ENCODE measurements around the gene DBH.

DNA sequence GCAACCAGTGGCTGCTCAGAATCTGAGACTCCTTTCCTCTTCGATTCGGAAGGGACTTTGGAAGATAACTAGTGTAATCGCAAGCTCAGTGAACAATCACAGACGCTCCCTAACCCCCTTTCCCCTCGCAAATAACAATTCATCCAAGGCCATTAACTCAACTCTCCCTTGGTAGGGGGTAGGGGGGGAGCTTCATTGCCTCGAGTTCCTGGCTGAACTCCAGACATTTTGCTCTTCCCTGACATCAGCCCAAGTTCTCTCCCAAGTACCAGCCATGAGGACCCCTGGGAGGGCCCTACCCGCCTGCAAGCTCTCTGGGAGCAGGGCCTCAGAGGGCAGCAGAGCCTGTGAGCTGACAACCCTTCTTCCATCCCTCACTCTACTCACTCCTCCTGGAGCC is 35.4 kb upstream of the DBH start:
- TF ChIP-seq, protein P1, sequence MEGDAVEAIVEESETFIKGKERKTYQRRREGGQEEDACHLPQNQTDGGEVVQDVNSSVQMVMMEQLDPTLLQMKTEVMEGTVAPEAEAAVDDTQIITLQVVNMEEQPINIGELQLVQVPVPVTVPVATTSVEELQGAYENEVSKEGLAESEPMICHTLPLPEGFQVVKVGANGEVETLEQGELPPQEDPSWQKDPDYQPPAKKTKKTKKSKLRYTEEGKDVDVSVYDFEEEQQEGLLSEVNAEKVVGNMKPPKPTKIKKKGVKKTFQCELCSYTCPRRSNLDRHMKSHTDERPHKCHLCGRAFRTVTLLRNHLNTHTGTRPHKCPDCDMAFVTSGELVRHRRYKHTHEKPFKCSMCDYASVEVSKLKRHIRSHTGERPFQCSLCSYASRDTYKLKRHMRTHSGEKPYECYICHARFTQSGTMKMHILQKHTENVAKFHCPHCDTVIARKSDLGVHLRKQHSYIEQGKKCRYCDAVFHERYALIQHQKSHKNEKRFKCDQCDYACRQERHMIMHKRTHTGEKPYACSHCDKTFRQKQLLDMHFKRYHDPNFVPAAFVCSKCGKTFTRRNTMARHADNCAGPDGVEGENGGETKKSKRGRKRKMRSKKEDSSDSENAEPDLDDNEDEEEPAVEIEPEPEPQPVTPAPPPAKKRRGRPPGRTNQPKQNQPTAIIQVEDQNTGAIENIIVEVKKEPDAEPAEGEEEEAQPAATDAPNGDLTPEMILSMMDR (conservative IDR thresholded peaks at IDR 0.05; ENCODE audit: low read length): no peak
- TF ChIP-seq EZH2phosphoT487 (IDR thresholded peaks at IDR 0.05; ENCODE audit: borderline replicate concordance, low read depth, low read length): no peak
